GM19468 (cell line): ENCODE measurements around the gene SH3RF1.
"Not testable (repeated sequence)": the region's sequence is repeated elsewhere in the genome, so short reads cannot be mapped to it uniquely, and the experiment has no call there.

Experiments used
- ATAC-seq: cut with Tn5 transposase; IDR thresholded peaks from one replicate; pipeline ENCODE4 v1.9.1; 2021; ENCODE audit warnings: mild to moderate bottlenecking, moderate library complexity, moderate number of reproducible peaks; ENCODE audit not compliant: unreplicated experiment; ENCODE audit errors: extremely low read depth

The SH3RF1 gene

GRCh38 chr4:169203891-169204290 is 66.9 kb downstream of the SH3RF1 start:
- no peak for ATAC-seq

- not testable (repeated sequence) for ATAC-seq
Observed at GRCh38 chr4:169203278-169203677, 67.5 kb downstream of the SH3RF1 start.

GRCh38 chr4:169202878-169203277 is 67.9 kb downstream of the SH3RF1 start:
- no peak for ATAC-seq

- ATAC-seq = no peak
Observed at GRCh38 chr4:169202145-169202699, 68.5 kb downstream of the SH3RF1 start.

- ATAC-seq = no peak
Observed at GRCh38 chr4:169201222-169202144, 69.3 kb downstream of the SH3RF1 start.

GRCh38 chr4:169200361-169201030 is 70.3 kb downstream of the SH3RF1 start:
- no peak for ATAC-seq

- no peak for ATAC-seq
Observed at GRCh38 chr4:169199184-169199583, 71.6 kb downstream of the SH3RF1 start.

GRCh38 chr4:169198167-169198566 is 72.6 kb downstream of the SH3RF1 start:
- ATAC-seq = no peak

- ATAC-seq = not testable (repeated sequence)
Observed at GRCh38 chr4:169197206-169197605, 73.5 kb downstream of the SH3RF1 start.

GRCh38 chr4:169195032-169195431 is 75.7 kb downstream of the SH3RF1 start:
- ATAC-seq = no peak

- ATAC-seq = not testable (repeated sequence)
Observed at GRCh38 chr4:169189968-169190367, 80.8 kb downstream of the SH3RF1 start.

GRCh38 chr4:169189372-169189771 is 81.4 kb downstream of the SH3RF1 start:
- ATAC-seq = no peak

- no peak for ATAC-seq
Observed at GRCh38 chr4:169188204-169188603, 82.6 kb downstream of the SH3RF1 start.

- ATAC-seq = no peak
Observed at GRCh38 chr4:169185133-169185956, 85.4 kb downstream of the SH3RF1 start.

- no peak for ATAC-seq
Observed at GRCh38 chr4:169184686-169185085, 86.1 kb downstream of the SH3RF1 start.

- ATAC-seq = no peak
Observed at GRCh38 chr4:169184236-169184635, 86.5 kb downstream of the SH3RF1 start.

GRCh38 chr4:169183581-169183980 is 87.2 kb downstream of the SH3RF1 start:
- ATAC-seq = no peak

GRCh38 chr4:169179609-169180521 is 90.9 kb downstream of the SH3RF1 start:
- no peak for ATAC-seq

GRCh38 chr4:169178092-169178491 is 92.7 kb downstream of the SH3RF1 start:
- ATAC-seq = not testable (repeated sequence)
